HG03571 (cell line): ENCODE results near the gene OVCH1.
A peak's percentile ranks its signal among the peaks of the same experiment; 100 is the strongest.
"Not testable (repeated sequence)": the region's sequence is repeated elsewhere in the genome, so short reads cannot be mapped to it uniquely, and the experiment has no call there.

Experiments
- ATAC-seq: cut with Tn5 transposase; IDR thresholded peaks from one replicate; pipeline ENCODE4 v1.9.1; 2021; ENCODE audit not compliant: unreplicated experiment

Gene OVCH1

DNA sequence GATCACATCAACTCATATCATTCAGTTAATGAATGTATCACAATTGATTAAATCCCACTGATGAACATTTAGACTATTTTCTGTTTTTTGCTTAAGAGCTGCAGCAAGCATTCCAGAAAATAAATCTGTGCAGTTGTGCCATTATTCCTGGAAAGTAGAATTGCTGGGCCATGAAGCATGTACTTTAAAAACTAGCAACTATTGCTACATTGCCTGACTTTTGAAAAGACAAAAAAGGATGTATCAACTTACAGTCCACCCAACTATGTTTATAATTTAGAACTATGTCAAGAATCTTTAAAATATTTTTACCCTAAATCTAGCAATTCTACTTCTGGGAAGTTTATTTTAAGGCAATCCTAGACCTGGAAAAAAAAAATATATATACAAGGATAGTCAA lies 83.1 kb downstream of the OVCH1 start:
- no peak for ATAC-seq

DNA sequence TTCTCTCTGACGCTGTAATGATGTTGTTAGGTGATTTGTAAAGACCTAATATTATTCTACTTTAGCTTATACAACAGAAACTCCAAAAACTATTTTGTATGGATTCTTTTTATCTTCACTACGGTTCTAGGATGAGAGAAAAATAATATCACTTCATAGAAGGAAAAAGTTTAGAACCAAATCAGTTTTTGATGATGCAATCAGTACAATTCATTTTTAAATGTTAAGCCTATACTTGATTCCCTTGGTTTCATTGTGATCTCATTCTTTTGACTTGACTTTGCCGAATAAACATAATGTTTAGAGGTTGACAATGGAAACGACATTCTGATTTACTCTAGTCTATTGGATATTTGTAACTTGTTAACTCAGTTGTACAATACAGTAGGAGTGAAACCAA lies 91.9 kb downstream of the OVCH1 start:
- ATAC-seq, result no peak

DNA sequence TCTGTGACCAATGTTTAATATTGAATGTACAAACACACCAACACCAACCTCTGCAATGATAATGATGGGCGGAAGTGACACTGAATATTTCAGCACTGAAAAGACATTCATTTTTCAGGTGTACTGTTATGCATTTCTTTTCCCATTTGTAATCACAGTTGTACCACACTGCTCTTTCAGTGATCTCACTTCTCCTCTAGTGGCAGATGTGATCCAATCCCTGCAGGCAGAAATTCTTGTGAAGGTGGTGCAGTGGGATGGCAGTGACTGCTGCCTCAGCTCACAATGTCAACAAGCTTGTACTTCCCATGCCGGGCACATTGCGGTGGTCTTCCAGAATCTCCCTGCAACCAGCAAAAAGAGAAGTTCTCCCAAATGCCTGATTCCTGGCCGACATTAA lies 93.5 kb downstream of the OVCH1 start:
- ATAC-seq, result no peak

DNA sequence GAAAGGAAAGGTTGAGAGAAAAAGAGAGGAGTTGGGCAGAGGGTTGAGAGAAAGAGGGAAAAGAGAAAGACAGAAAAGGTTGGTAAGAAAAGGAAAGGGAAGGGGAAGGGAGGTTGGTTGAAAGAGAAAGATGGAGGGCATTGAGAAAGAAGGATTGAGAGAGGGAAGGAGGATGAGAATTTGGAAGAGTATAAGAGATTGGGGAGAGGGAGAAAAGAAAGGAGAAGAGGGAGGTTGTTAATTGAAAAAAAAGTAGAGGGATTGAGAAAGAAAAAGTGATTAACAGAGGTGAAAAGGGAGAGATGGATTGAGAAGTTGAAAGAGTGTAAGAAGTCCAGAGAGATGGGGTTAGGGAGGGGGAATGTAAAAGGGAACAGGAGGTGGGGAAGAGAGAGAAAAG lies 95.0 kb downstream of the OVCH1 start:
- no peak for ATAC-seq

DNA sequence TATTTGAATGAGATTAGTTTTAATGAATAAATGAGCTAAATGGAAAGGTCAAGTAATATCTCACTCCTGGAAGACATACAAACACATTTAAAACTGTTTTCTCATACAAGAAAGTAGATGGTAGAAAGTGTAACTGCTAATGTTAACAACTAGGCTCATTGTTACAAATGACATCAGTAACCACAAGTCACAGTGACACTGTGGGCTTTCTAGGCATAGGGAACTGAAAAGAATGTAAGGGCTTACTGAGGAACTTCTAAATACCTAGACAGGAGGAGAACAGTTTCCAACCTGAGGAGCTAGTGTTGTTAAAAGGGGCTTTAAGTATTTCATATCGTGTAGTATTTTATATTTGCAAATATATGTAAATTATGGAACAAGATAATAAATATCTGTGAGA lies 99.0 kb downstream of the OVCH1 start:
- no peak for ATAC-seq

DNA sequence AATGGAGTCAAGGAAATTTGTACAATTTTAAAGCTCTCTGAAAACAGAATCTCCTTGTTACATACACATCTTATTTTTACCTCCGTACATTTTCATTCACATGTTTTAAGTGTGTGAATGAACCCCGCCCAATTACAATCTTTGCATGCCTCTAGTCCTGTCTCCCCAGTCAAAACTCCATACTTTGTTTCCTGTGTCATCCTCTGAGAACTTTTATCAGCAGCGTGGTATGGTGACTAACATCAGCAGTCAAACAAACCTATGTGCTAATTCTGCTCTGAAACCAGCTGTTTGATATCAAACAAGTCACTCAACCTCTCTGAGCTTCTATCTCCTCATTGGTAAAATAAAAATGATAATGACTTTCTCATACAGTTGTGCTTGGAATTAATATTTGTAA lies 100.7 kb downstream of the OVCH1 start:
- no peak for ATAC-seq

DNA sequence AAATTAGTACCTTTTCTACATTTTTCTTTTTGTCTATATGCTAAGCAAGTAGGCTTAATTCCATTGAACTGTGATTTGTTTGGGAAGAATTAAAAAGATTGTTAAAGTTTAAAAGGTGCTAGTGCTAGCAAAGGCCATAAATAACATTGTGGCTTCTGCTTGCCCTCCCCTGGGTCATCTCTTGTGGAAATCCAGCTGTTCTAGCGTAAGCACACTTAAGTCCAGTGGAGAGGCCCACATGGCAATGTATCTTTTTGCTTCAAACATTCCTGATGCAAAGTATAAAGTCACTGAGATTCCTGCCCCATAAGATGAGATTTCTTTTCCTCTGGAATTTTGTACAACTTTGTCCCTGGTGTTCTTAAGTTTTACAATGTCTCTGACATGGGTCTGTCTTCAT lies 102.1 kb downstream of the OVCH1 start:
- ATAC-seq, result no peak

DNA sequence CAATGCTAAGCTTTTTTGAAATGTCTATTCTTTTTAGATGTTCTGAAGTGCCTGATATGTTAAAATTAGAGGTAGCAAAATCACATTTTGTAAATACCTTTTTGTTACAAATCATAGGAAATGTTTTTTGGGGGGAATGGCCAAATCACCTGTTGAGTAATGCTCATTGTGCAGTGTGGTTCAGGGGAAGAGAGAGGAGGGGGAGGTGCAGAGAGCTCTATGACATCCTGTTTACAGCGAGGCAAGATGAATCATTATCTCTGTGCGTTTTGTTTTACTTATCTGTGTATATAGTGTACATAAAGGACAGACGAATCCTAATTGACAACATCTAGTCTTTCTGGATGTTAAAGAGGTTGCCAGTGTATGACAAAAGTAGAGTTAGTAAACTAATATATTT lies 107.1 kb downstream of the OVCH1 start:
- not testable (repeated sequence) for ATAC-seq

DNA sequence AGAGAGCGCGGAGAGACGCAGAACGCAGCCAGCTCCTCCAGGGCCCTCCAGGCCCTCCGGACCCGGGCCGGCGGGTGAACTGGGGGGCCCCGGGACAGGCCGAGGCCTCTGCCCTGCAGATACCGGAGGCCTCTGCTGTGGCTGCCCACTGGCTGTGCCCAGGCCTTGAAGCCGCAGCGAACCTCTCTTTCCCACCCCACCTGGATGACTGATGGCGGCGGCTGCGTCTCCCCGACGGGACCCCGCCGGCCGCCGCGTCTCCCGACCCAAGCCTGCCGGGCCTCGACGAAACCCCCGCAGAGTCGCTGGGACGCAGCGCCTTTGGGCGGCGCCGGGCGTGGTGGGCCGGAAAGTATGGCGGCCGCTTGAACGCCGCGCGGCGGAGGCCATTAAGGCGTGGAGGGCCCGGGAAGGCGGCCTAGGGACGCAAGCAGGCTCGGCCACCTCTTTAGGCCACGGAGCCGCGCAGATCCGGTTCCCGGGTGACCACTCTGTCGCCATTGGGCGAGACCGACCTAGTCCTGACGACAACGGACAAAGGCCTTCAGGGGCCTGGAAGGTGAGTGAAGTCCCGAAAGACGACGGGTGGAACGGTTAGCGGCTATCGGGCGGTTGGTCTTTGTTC lies 108.1 kb downstream of the OVCH1 start:
- ATAC-seq, result no peak

DNA sequence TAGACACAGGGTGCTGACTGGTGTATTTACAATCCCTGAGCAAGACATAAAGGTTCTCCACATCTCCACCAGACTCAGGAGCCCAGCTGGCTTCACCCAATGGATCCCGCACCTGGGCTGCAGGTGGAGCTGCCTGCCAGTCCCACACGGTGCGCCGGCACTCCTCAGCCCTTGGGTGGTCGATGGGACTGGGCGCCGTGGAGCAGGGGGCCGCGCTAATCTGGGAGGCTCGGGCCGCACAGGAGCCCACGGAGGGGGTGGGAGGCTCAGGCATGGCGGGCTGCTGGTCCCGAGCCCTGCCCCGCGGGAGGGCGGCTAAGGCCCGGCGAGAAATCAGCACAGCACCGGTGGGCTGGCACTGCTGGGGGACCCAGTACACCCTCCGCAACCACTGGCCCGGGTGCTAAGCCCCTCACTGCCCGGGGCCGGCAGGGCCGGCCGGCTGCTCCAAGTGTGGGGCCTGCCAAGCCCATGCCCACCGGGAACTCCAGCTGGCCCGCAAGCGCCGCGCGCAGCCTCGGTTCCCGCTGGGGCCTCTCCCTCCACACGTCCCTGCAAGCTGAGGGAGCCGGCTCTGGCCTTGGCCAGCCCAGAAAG lies 111.3 kb downstream of the OVCH1 start:
- ATAC-seq, result not testable (repeated sequence)

DNA sequence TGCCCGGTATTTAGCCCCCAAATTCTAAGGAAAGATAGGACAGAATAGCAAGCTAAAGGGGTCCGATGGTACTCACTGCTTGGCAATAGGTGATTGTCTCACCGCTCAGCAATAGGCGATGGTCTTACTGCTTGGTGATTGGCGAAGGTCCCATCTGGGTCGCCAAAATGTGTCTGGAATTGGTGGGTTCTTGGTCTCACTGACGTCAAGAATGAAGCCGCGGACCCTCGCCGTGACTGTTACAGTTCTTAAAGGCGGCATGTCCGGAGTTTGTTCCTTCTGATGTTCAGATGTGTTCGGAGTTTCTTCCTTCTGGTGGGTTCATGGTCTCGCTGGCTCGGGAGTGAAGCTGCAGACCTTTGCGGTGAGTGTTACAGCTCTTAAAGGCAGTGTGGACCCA lies 112.3 kb downstream of the OVCH1 start:
- ATAC-seq, result not testable (repeated sequence)

DNA sequence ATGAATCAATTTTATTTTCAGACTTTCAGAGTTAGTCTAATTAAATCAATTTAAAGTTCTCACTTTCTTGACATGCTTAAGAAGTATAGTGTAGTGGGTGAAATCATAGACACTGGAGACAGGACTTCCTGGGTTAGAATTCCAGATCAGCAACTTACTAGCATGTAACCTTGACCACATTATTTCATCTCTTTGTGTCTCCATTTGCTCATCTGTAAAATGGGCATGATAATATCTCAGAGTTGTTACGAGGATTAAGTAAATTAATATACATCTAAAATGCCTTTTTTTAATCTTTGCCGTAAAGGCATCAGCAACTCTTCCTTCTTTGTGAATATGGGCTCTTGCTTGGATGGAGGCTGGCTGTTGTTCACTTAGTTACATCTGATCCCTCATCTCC lies 115.2 kb downstream of the OVCH1 start:
- no peak for ATAC-seq

DNA sequence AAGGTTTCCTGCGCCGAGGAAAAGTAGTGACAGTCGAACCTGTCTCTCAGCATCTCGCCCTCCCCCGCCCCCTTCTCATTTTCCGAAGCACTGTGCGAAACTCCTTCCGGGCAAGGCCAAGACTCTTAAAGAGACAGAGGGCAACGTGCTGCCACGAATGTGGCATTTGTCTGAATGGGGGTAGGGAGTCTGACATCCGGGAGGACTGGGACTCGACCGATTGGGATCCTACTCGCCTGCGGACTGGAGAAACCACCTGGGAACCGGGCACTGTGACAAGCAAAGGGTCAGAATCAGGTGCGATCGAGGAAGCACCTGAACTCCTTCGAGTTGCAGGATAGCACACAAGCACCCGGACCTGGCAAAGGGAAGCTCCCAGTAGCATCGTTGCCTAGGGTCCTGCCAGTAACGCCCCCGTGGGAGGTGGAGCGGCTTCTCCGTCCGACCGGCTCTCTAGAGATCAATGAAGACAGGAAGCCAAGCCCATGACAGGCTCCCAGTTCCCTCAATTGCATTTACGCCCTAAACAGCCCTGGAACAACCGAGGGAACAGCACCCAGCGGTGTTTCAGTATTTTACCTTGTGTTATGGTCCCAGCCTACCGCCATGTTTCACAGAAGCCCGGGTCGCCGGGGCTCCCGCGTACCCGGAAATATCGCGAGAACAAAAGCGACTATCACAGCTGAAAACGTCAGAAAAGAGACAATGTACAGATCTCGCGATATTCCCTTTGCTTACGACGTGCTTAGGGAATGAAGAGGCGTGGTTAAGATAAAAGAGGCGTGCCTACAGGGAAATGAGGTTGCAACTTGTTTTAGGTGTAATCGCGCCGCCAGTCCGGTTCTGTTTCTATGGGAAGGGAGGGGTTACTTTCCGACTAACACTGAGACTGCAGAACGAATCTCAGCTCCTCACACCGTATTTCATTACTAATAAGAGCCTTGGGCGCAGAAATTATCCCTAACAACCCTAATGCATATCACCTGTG lies 116.7 kb downstream of the OVCH1 start, which contains the start of gene ERGIC2:
Gene ERGIC2 (minus strand): TSS at position 637 of the 988 bp plus-strand sequence. CDS start 9,539 bp downstream, outside the sequence.
- peak; percentile 96 for ATAC-seq
